ENCODE measurements around the gene KIAA0513. TPM values are rescaled to one million over a fixed set of nuclear protein-coding genes. Genes with fewer than 3 reads are reported as not detected.

Gene KIAA0513
- total RNA-seq, 1 donor from 2014 or later, result 21.7 TPM

GRCh38 chr16:85066346-85066885 lies 38.8 kb downstream of the KIAA0513 start:
- no peak for DNase-seq
- no peak for TF ChIP-seq CTCF (IDR thresholded peaks at IDR 0.05)
- intact Hi-C loops (cut with DNase I), result no loop called here

GRCh38 chr16:85067024-85067423 lies 39.4 kb downstream of the KIAA0513 start:
- no peaks in the 10 kb centered on the region for H3K27me3 ChIP-seq
- DNase-seq (no peak), ATAC-seq (no peak)
- no peak overlapping the region for H3K27ac ChIP-seq
- TF ChIP-seq CTCF (IDR thresholded peaks at IDR 0.05), result no peak
- intact Hi-C loops (cut with DNase I), result no loop called here
- H3K9me3 ChIP-seq, result no peaks in the 10 kb centered on the region
- peaks cover 7% of the 10 kb centered on the region for H3K4me1 ChIP-seq
- H3K36me3 ChIP-seq, result peaks cover 50% of the 10 kb centered on the region
- no peak overlapping the region for H3K4me3 ChIP-seq

More at GRCh38 chr16:85066346-85066885, 38.8 kb downstream of the KIAA0513 start:
- no peak overlapping the region for H3K27ac ChIP-seq
- H3K9me3 ChIP-seq, result no peaks in the 10 kb centered on the region
- peaks cover 7% of the 10 kb centered on the region for H3K4me1 ChIP-seq
- no peaks in the 10 kb centered on the region for H3K27me3 ChIP-seq
- peaks cover 44% of the 10 kb centered on the region for H3K36me3 ChIP-seq
- ATAC-seq, result no peak
- H3K4me3 ChIP-seq, result no peak overlapping the region

GRCh38 chr16:85067426-85067825 lies 39.8 kb downstream of the KIAA0513 start:
- intact Hi-C loops (cut with DNase I), result no loop called here
- no peak for DNase-seq
- H3K4me1 ChIP-seq, result peaks cover 7% of the 10 kb centered on the region
- no peak for TF ChIP-seq CTCF (IDR thresholded peaks at IDR 0.05)
- no peak for ATAC-seq
- no peak overlapping the region for H3K27ac ChIP-seq
- H3K27me3 ChIP-seq, result no peaks in the 10 kb centered on the region
- no peak overlapping the region for H3K4me3 ChIP-seq
- peaks cover 52% of the 10 kb centered on the region for H3K36me3 ChIP-seq
- H3K9me3 ChIP-seq, result no peaks in the 10 kb centered on the region

DNA sequence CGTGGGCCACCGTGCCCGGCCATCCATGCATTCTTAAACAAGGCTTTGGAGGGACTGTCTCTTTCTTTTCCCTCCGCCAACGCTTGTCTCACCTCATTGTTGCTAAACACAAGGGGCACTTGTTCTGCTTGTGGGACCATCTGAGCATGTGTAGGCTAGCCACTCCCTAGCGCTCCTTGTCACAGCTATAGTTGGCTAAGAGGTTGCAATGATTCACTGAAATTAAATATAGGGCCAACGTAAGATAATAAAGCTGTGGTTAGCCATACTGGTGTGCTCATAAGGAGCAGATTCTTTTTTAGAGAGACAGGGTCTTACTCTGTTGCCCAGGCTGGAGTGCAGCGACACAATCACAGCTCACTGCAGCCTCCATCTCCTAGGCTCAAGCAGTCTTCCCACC lies 41.2 kb downstream of the KIAA0513 start:
- no peak for DNase-seq
- intact Hi-C loops (cut with DNase I), result no loop called here
- H3K36me3 ChIP-seq, result peaks cover 59% of the 10 kb centered on the region

GRCh38 chr16:85069171-85069570 lies 41.6 kb downstream of the KIAA0513 start:
- H3K4me1 ChIP-seq, result peaks cover 4% of the 10 kb centered on the region
- no peak overlapping the region for H3K4me3 ChIP-seq
- no peak overlapping the region for H3K27ac ChIP-seq
- ATAC-seq (no peak), DNase-seq (no peak)
- intact Hi-C loops (cut with DNase I), result no loop called here
- no peaks in the 10 kb centered on the region for H3K9me3 ChIP-seq
- H3K36me3 ChIP-seq, result peaks cover 59% of the 10 kb centered on the region
- TF ChIP-seq CTCF (IDR thresholded peaks at IDR 0.05), result no peak
- H3K27me3 ChIP-seq, result no peaks in the 10 kb centered on the region

More for the DNA sequence above, 41.2 kb downstream of the KIAA0513 start:
- Histone ChIP-seq H3K27me3 (no peaks in the 10 kb centered on the region), H3K9me3 (no peaks in the 10 kb centered on the region), H3K4me1 (peaks cover 4% of the 10 kb centered on the region), H3K27ac (no peak overlapping the region), H3K4me3 (no peak overlapping the region)
- no peak for ATAC-seq
- TF ChIP-seq CTCF (IDR thresholded peaks at IDR 0.05), result no peak

All from upper lobe of right lung (tissue), 1 donor.